ENCODE data around the gene KCNH1. TPM values are rescaled to one million over a fixed set of nuclear protein-coding genes. Genes with fewer than 3 reads are reported as not detected.

The KCNH1 gene
- total RNA-seq, 2 donors from 2014 or later: 0.21 TPM; not detected in 1

- ATAC-seq (ENCODE audit: insufficient number of reproducible peaks, low FRiP score, low read depth): no peak
- H3K4me1 ChIP-seq (ENCODE audit: control insufficient read depth in 1 of 2, low read depth in 2 of 2): no peaks in the 10 kb centered on the region
- no peak for TF ChIP-seq CTCF (IDR thresholded peaks at IDR 0.05)
Measured at GRCh38 chr1:210650403-210650802, 483.5 kb downstream of the KCNH1 start.

GRCh38 chr1:210648588-210649269, 485.2 kb downstream of the KCNH1 start:
- Histone ChIP-seq H3K36me3 (no peaks in the 10 kb centered on the region), H3K4me3 (no peak overlapping the region), H3K27ac (no peak overlapping the region), H3K4me1 (ENCODE audit: control insufficient read depth in 1 of 2, low read depth in 2 of 2) (no peaks in the 10 kb centered on the region), H3K9me3 (no peaks in the 10 kb centered on the region), H3K27me3 (replicated peaks; ENCODE audit: insufficient read depth) (no peaks in the 10 kb centered on the region)
- ATAC-seq (ENCODE audit: insufficient number of reproducible peaks, low FRiP score, low read depth) (no peak), DNase-seq (ENCODE audit: low spot score) (no peak)
- TF ChIP-seq CTCF (IDR thresholded peaks at IDR 0.05): no peak

More at GRCh38 chr1:210650403-210650802, 483.5 kb downstream of the KCNH1 start:
- no peak for DNase-seq (ENCODE audit: low spot score)
- no peaks in the 10 kb centered on the region for H3K27me3 ChIP-seq (replicated peaks; ENCODE audit: insufficient read depth)
- no peaks in the 10 kb centered on the region for H3K36me3 ChIP-seq
- no peak overlapping the region for H3K27ac ChIP-seq
- no peaks in the 10 kb centered on the region for H3K9me3 ChIP-seq
- H3K4me3 ChIP-seq: no peak overlapping the region

GRCh38 chr1:210647406-210648333, 486.3 kb downstream of the KCNH1 start:
- no peak for DNase-seq (ENCODE audit: low spot score)
- no peak for ATAC-seq (ENCODE audit: insufficient number of reproducible peaks, low FRiP score, low read depth)
- Histone ChIP-seq H3K4me1 (ENCODE audit: control insufficient read depth in 1 of 2, low read depth in 2 of 2) (no peaks in the 10 kb centered on the region), H3K9me3 (no peaks in the 10 kb centered on the region), H3K27ac (no peak overlapping the region), H3K4me3 (no peak overlapping the region), H3K36me3 (no peaks in the 10 kb centered on the region), H3K27me3 (replicated peaks; ENCODE audit: insufficient read depth) (no peaks in the 10 kb centered on the region)
- TF ChIP-seq CTCF (IDR thresholded peaks at IDR 0.05): no peak

- H3K27ac ChIP-seq: no peak overlapping the region
- no peak overlapping the region for H3K4me3 ChIP-seq
- no peaks in the 10 kb centered on the region for H3K36me3 ChIP-seq
- ATAC-seq (ENCODE audit: insufficient number of reproducible peaks, low FRiP score, low read depth) (no peak), DNase-seq (ENCODE audit: low spot score) (no peak)
- no peak for TF ChIP-seq CTCF (IDR thresholded peaks at IDR 0.05)
- no peaks in the 10 kb centered on the region for H3K4me1 ChIP-seq (ENCODE audit: control insufficient read depth in 1 of 2, low read depth in 2 of 2)
- no peaks in the 10 kb centered on the region for H3K27me3 ChIP-seq (replicated peaks; ENCODE audit: insufficient read depth)
- no peaks in the 10 kb centered on the region for H3K9me3 ChIP-seq
Measured at GRCh38 chr1:210646258-210646616, 487.7 kb downstream of the KCNH1 start.

- no peak for TF ChIP-seq CTCF (IDR thresholded peaks at IDR 0.05)
- H3K4me1 ChIP-seq (ENCODE audit: control insufficient read depth in 1 of 2, low read depth in 2 of 2): no peaks in the 10 kb centered on the region
- ATAC-seq (ENCODE audit: insufficient number of reproducible peaks, low FRiP score, low read depth): no peak
- H3K36me3 ChIP-seq: no peaks in the 10 kb centered on the region
- no peaks in the 10 kb centered on the region for H3K27me3 ChIP-seq (replicated peaks; ENCODE audit: insufficient read depth)
- no peak overlapping the region for H3K27ac ChIP-seq
- H3K4me3 ChIP-seq: no peak overlapping the region
- no peaks in the 10 kb centered on the region for H3K9me3 ChIP-seq
- DNase-seq (ENCODE audit: low spot score): no peak
Measured at GRCh38 chr1:210645582-210646257, 488.2 kb downstream of the KCNH1 start.

Data from thoracic aorta (tissue), 2 donors.